Mammary epithelial cell (primary cell): Measurements from ENCODE around the gene TDG.

ENCODE experiments used
- CTCF ChIP-seq, 2 donors: IDR thresholded peaks in 1 of 2; conservative IDR thresholded peaks in 1 of 2; 2 replicates each; pipeline ENCODE4 v1.5.1; 2011 to 2012; ENCODE audit warnings: inconsistent platforms in 2 of 2, low read length in 2 of 2, mild to moderate bottlenecking in 2 of 2, control low read depth in 1 of 2, low read depth in 1 of 2; ENCODE audit not compliant: insufficient read depth in 1 of 2; ENCODE audit errors: extremely low read depth in 1 of 2
- EZH2 ChIP-seq: IDR thresholded peaks from 2 replicates; pipeline ENCODE4 v1.6.1; 2012; ENCODE audit warnings: low read length, inconsistent platforms, borderline replicate concordance

GRCh38 chr12:103960616-103961227, 5.0 kb upstream of the TDG start:
- TF ChIP-seq CTCF (conservative IDR thresholded peaks at IDR 0.05 in 1 of 2, IDR thresholded peaks at IDR 0.05 in 1 of 2; ENCODE audit: extremely low read depth in 1 of 2, insufficient read depth in 1 of 2, low read depth in 1 of 2, low read length in 2 of 2) (no peak), EZH2 (no peak)
